HG03432 (cell line): Measurements from ENCODE around the gene POTEF.
A peak's percentile ranks its signal among the peaks of the same experiment; 100 is the strongest.
"Not testable (repeated sequence)": the region's sequence is repeated elsewhere in the genome, so short reads cannot be mapped to it uniquely, and the experiment has no call there.

Experiments used
- ATAC-seq: cut with Tn5 transposase; IDR thresholded peaks from one replicate; pipeline ENCODE4 v1.9.1; 2021; ENCODE audit warnings: mild to moderate bottlenecking, moderate library complexity; ENCODE audit not compliant: unreplicated experiment

POTEF gene

GRCh38 chr2:130153721-130154422 is 24.9 kb upstream of the POTEF start:
- ATAC-seq = not testable (repeated sequence)

- no peak for ATAC-seq
Measured at GRCh38 chr2:130152816-130153595, 24.0 kb upstream of the POTEF start.

- not testable (repeated sequence) for ATAC-seq
Measured at GRCh38 chr2:130152136-130152815, 23.3 kb upstream of the POTEF start.

GRCh38 chr2:130151145-130151512 is 22.1 kb upstream of the POTEF start:
- ATAC-seq = not testable (repeated sequence)

GRCh38 chr2:130150181-130151144 is 21.4 kb upstream of the POTEF start:
- ATAC-seq = no peak

- ATAC-seq = not testable (repeated sequence)
Measured at GRCh38 chr2:130148515-130148914, 19.5 kb upstream of the POTEF start.

GRCh38 chr2:130145006-130145414 is 16.0 kb upstream of the POTEF start, which contains the start of gene CCDC74B:
Gene CCDC74B (minus strand): TSS chr2:130145112. CDS start chr2:130144996, 116 bp downstream.
- ATAC-seq = peak; percentile 95

GRCh38 chr2:130143266-130144039 is 14.4 kb upstream of the POTEF start:
- ATAC-seq = not testable (repeated sequence)

GRCh38 chr2:130142396-130143265 is 13.6 kb upstream of the POTEF start:
- not testable (repeated sequence) for ATAC-seq

GRCh38 chr2:130141645-130142370 is 12.8 kb upstream of the POTEF start:
- ATAC-seq = not testable (repeated sequence)

GRCh38 chr2:130141002-130141401 is 12.0 kb upstream of the POTEF start:
- not testable (repeated sequence) for ATAC-seq

GRCh38 chr2:130140516-130140915 is 11.5 kb upstream of the POTEF start:
- ATAC-seq = not testable (repeated sequence)

GRCh38 chr2:130139331-130140280 is 10.6 kb upstream of the POTEF start:
- ATAC-seq = not testable (repeated sequence)

- ATAC-seq = not testable (repeated sequence)
Measured at GRCh38 chr2:130138841-130139251, 9.8 kb upstream of the POTEF start.

- ATAC-seq = not testable (repeated sequence)
Measured at GRCh38 chr2:130138326-130138725, 9.3 kb upstream of the POTEF start.

- ATAC-seq = not testable (repeated sequence)
Measured at GRCh38 chr2:130137118-130137517, 8.1 kb upstream of the POTEF start.

GRCh38 chr2:130136546-130136945 is 7.5 kb upstream of the POTEF start:
- not testable (repeated sequence) for ATAC-seq
